ENCODE results near the gene CDIP1. TPM values are rescaled to one million over a fixed set of nuclear protein-coding genes. Genes with fewer than 3 reads are reported as not detected.
A peak's percentile ranks its signal among the peaks of the same experiment; 100 is the strongest.

Gene CDIP1
- total RNA-seq, 1 experiment from 2014 or later = 21.8 TPM

GRCh38 chr16:4539716-4540284 lies 1.2 kb upstream of the CDIP1 start:
- no peak for DNase-seq (ENCODE audit: low read depth)

- DNase-seq (ENCODE audit: low read depth) = no peak
These were observed 913 bp downstream of the CDIP1 start for GRCh38 chr16:4537376-4538343.

GRCh38 chr16:4536391-4537106 lies 2.0 kb downstream of the CDIP1 start:
- no peak for DNase-seq (ENCODE audit: low read depth)

GRCh38 chr16:4535627-4536108 lies 2.9 kb downstream of the CDIP1 start:
- DNase-seq (ENCODE audit: low read depth) = no peak

GRCh38 chr16:4534151-4534790 lies 4.3 kb downstream of the CDIP1 start:
- DNase-seq (ENCODE audit: low read depth) = no peak

- DNase-seq (ENCODE audit: low read depth) = no peak
These were observed 5.1 kb downstream of the CDIP1 start for GRCh38 chr16:4533490-4533889.

- no peak for DNase-seq (ENCODE audit: low read depth)
These were observed 6.3 kb downstream of the CDIP1 start for GRCh38 chr16:4532238-4532637.

- no peak for DNase-seq (ENCODE audit: low read depth)
These were observed 6.8 kb downstream of the CDIP1 start for GRCh38 chr16:4531811-4532210.

GRCh38 chr16:4529085-4530060 lies 9.2 kb downstream of the CDIP1 start:
- peak; percentile 46 for DNase-seq (ENCODE audit: low read depth)

- no peak for DNase-seq (ENCODE audit: low read depth)
These were observed 12.8 kb downstream of the CDIP1 start for GRCh38 chr16:4525634-4526277.

GRCh38 chr16:4525069-4525468 lies 13.5 kb downstream of the CDIP1 start:
- no peak for DNase-seq (ENCODE audit: low read depth)

GRCh38 chr16:4524571-4524970 lies 14.0 kb downstream of the CDIP1 start:
- DNase-seq (ENCODE audit: low read depth) = no peak

GRCh38 chr16:4523686-4524085 lies 14.9 kb downstream of the CDIP1 start:
- no peak for DNase-seq (ENCODE audit: low read depth)

GRCh38 chr16:4522051-4522581 lies 16.5 kb downstream of the CDIP1 start:
- no peak for DNase-seq (ENCODE audit: low read depth)

- DNase-seq (ENCODE audit: low read depth) = no peak
These were observed 17.7 kb downstream of the CDIP1 start for GRCh38 chr16:4520913-4521312.

- DNase-seq (ENCODE audit: low read depth) = no peak
These were observed 19.1 kb downstream of the CDIP1 start for GRCh38 chr16:4519274-4520058.

- DNase-seq (ENCODE audit: low read depth) = peak; percentile 44
These were observed 20.5 kb downstream of the CDIP1 start for GRCh38 chr16:4517812-4518680.
